KMS-11 (cell line): ENCODE measurements around the gene SCFD2.
"Not testable (repeated sequence)": the region's sequence is repeated elsewhere in the genome, so short reads cannot be mapped to it uniquely, and the experiment has no call there.

Source experiments
- H2AFZ ChIP-seq: fragments of 200-600 bp; sonication (generic); 2 replicates; pipeline ENCODE4 v1.6.1; 2016; ENCODE audit warnings: antibody characterized with exemption, mixed run types, low read depth
- H3K27ac ChIP-seq: fragments of 200-600 bp; sonication (generic); 2 replicates; pipeline ENCODE4 v1.6.1; 2016; ENCODE audit warnings: mild to moderate bottlenecking, mixed run types
- H3K27me3 ChIP-seq: fragments of 200-600 bp; sonication (generic); 2 replicates; pipeline ENCODE4 v1.6.1; 2017; ENCODE audit warnings: mild to moderate bottlenecking, low read depth, mixed run types, moderate library complexity; ENCODE audit not compliant: insufficient read depth
- H3K36me3 ChIP-seq: fragments of 200-600 bp; sonication (generic); 2 replicates; pipeline ENCODE4 v1.6.1; 2017; ENCODE audit warnings: mild to moderate bottlenecking, mixed run types; ENCODE audit not compliant: insufficient read depth
- H3K4me1 ChIP-seq: fragments of 200-600 bp; sonication (generic); 2 replicates; pipeline ENCODE4 v1.6.1; 2016; ENCODE audit warnings: mild to moderate bottlenecking, low read depth, mixed run types; ENCODE audit not compliant: poor library complexity, severe bottlenecking
- H3K4me2 ChIP-seq: fragments of 200-600 bp; sonication (generic); 2 replicates; pipeline ENCODE4 v1.7.0; 2016; ENCODE audit warnings: mild to moderate bottlenecking, mixed run types
- H3K4me3 ChIP-seq: fragments of 200-600 bp; sonication (generic); IDR thresholded peaks from 2 replicates; pipeline ENCODE4 v1.6.1; 2017; ENCODE audit warnings: low read depth, low read length, mixed read lengths; ENCODE audit not compliant: insufficient read depth
- H3K79me2 ChIP-seq: fragments of 200-600 bp; sonication (generic); 2 replicates; pipeline ENCODE4 v1.6.1; 2016; ENCODE audit warnings: low read depth, mixed run types; ENCODE audit not compliant: insufficient read depth
- H3K9ac ChIP-seq: fragments of 200-600 bp; sonication (generic); 2 replicates; pipeline ENCODE4 v1.6.1; 2016; ENCODE audit warnings: mild to moderate bottlenecking, mixed run types
- H4K20me1 ChIP-seq: fragments of 200-600 bp; sonication (generic); 2 replicates; pipeline ENCODE4 v1.6.1; 2016; ENCODE audit warnings: mild to moderate bottlenecking, mixed run types; ENCODE audit not compliant: insufficient read depth
- CTCF ChIP-seq: fragments of 200-600 bp; sonication (generic); conservative IDR thresholded peaks from 2 replicates; pipeline ENCODE4 v1.6.1; 2017; ENCODE audit warnings: low read depth, mild to moderate bottlenecking, antibody characterized with exemption, low read length, moderate library complexity, mixed read lengths

The SCFD2 gene

GRCh38 chr4:53354012-53354722 lies 11.7 kb downstream of the SCFD2 start:
- Histone ChIP-seq H3K4me1 (no peaks in the 10 kb centered on the region), H3K4me3 (no peak overlapping the region), H3K79me2 (peaks cover 30% of the 10 kb centered on the region; the same call in 1 of the 2 replicates), H2AFZ (no peak overlapping the region), H3K4me2 (no peak overlapping the region), H3K27ac (no peak overlapping the region), H3K36me3 (peaks cover 10% of the 10 kb centered on the region; the same call in 1 of the 2 replicates), H4K20me1 (no peaks in the 10 kb centered on the region), H3K27me3 (no peaks in the 10 kb centered on the region), H3K9ac (no peak overlapping the region)
- no peak for TF ChIP-seq CTCF

GRCh38 chr4:53349091-53349491 lies 16.8 kb downstream of the SCFD2 start:
- H3K27me3 ChIP-seq, result no peaks in the 10 kb centered on the region
- H3K36me3 ChIP-seq, result peaks cover 15% of the 10 kb centered on the region; the same call in 1 of the 2 replicates
- no peak overlapping the region for H3K27ac ChIP-seq
- no peaks in the 10 kb centered on the region for H4K20me1 ChIP-seq
- H3K9ac ChIP-seq, result no peak overlapping the region
- no peak for TF ChIP-seq CTCF
- H3K79me2 ChIP-seq, result peaks cover under 1% of the 10 kb centered on the region; the same call in 1 of the 2 replicates
- no peaks in the 10 kb centered on the region for H3K4me1 ChIP-seq
- H2AFZ ChIP-seq, result no peak overlapping the region
- H3K4me2 ChIP-seq, result no peak overlapping the region
- no peak overlapping the region for H3K4me3 ChIP-seq

- no peak for TF ChIP-seq CTCF
- H3K79me2 ChIP-seq, result peaks cover 10% of the 10 kb centered on the region; the same call in 1 of the 2 replicates
Observed at GRCh38 chr4:53348046-53348445, 17.8 kb downstream of the SCFD2 start.

GRCh38 chr4:53346920-53347852 lies 18.7 kb downstream of the SCFD2 start:
- TF ChIP-seq CTCF, result no peak
- H3K79me2 ChIP-seq, result peaks cover 11% of the 10 kb centered on the region; the same call in 1 of the 2 replicates
- no peak overlapping the region for H3K4me2 ChIP-seq
- peaks cover 15% of the 10 kb centered on the region; the same call in 1 of the 2 replicates for H3K36me3 ChIP-seq
- no peak overlapping the region for H2AFZ ChIP-seq
- H3K27me3 ChIP-seq, result no peaks in the 10 kb centered on the region
- no peaks in the 10 kb centered on the region for H4K20me1 ChIP-seq
- H3K27ac ChIP-seq, result no peak overlapping the region
- H3K4me1 ChIP-seq, result no peaks in the 10 kb centered on the region
- H3K4me3 ChIP-seq, result no peak overlapping the region
- H3K9ac ChIP-seq, result no peak overlapping the region

More at GRCh38 chr4:53348046-53348445, 17.8 kb downstream of the SCFD2 start:
- Histone ChIP-seq H3K9ac (no peak overlapping the region), H3K4me2 (no peak overlapping the region), H3K27me3 (no peaks in the 10 kb centered on the region), H3K4me1 (no peaks in the 10 kb centered on the region), H4K20me1 (no peaks in the 10 kb centered on the region), H3K36me3 (peaks cover 15% of the 10 kb centered on the region; the same call in 1 of the 2 replicates), H3K27ac (no peak overlapping the region), H2AFZ (no peak overlapping the region), H3K4me3 (no peak overlapping the region)

GRCh38 chr4:53346392-53346791 lies 19.5 kb downstream of the SCFD2 start:
- H4K20me1 ChIP-seq, H3K27ac ChIP-seq, H2AFZ ChIP-seq, H3K27me3 ChIP-seq, H3K4me3 ChIP-seq, H3K36me3 ChIP-seq, H3K4me1 ChIP-seq, H3K9ac ChIP-seq, H3K4me2 ChIP-seq: not testable (repeated sequence)
- H3K79me2 ChIP-seq, result peaks cover 19% of the 10 kb centered on the region

- H3K9ac ChIP-seq, H3K4me2 ChIP-seq, H3K27ac ChIP-seq, H3K27me3 ChIP-seq, H2AFZ ChIP-seq, H3K4me3 ChIP-seq, H3K4me1 ChIP-seq, H4K20me1 ChIP-seq, H3K36me3 ChIP-seq: not testable (repeated sequence)
- H3K79me2 ChIP-seq, result peaks cover 51% of the 10 kb centered on the region
Observed at GRCh38 chr4:53340145-53340544, 25.7 kb downstream of the SCFD2 start.
